GM12892 (cell line): ENCODE data around the gene TLE1.

ENCODE experiments used
- POLR2A ChIP-seq: IDR thresholded peaks from 2 replicates; pipeline ENCODE4 v1.6.1; 2011; ENCODE audit warnings: low read depth, low read length, control low read depth
- POLR2AphosphoS5 ChIP-seq: IDR thresholded peaks from 2 replicates; pipeline ENCODE4 v1.6.1; 2011; ENCODE audit warnings: low read depth, low read length, control low read depth

DNA sequence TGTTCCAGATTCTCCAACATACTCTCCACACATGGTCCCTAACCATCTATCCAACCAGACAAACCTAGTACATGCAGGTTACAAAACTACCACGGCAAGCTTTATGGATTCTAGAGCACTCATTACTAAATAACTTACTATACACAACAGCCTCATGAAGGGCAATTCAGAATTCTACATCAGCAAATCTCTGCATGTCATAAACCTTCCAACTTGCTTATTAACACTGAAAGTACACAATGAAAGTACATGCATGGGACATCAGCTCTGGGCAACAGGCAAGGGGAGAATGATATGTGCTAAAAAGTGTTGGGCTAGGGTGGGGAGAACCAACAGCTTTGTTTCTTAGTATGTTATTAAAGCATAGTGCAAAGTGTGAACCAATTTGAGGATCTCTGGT lies 70.4 kb downstream of the TLE1 start:
- TF ChIP-seq POLR2A (no peak), POLR2AphosphoS5 (no peak)
